HG02870 (cell line): ENCODE measurements around the gene SNCG.

Experiments
- ATAC-seq: cut with Tn5 transposase; IDR thresholded peaks from one replicate; pipeline ENCODE4 v1.9.1; 2021; ENCODE audit warnings: mild to moderate bottlenecking, moderate library complexity; ENCODE audit not compliant: unreplicated experiment

Gene SNCG

GRCh38 chr10:86960003-86960862 lies 1.8 kb downstream of the SNCG start:
- ATAC-seq: peak; percentile 74

GRCh38 chr10:86960863-86961434 lies 2.5 kb downstream of the SNCG start:
- ATAC-seq: no peak

- no peak for ATAC-seq
Observed at GRCh38 chr10:86961481-86962091, 3.2 kb downstream of the SNCG start.

- no peak for ATAC-seq
Observed at GRCh38 chr10:86962136-86962980, 4.0 kb downstream of the SNCG start.

GRCh38 chr10:86962981-86963310 lies 4.5 kb downstream of the SNCG start:
- ATAC-seq: no peak

- ATAC-seq: no peak
Observed at GRCh38 chr10:86963341-86963919, 5.0 kb downstream of the SNCG start.

- no peak for ATAC-seq
Observed at GRCh38 chr10:86964061-86964846, 5.9 kb downstream of the SNCG start.

- no peak for ATAC-seq
Observed at GRCh38 chr10:86964847-86965190, 6.4 kb downstream of the SNCG start.

GRCh38 chr10:86965986-86966654 lies 7.7 kb downstream of the SNCG start:
- ATAC-seq: peak; percentile 28

- no peak for ATAC-seq
Observed at GRCh38 chr10:86967481-86967941, 9.1 kb downstream of the SNCG start.

GRCh38 chr10:86968271-86968993 lies 10.0 kb downstream of the SNCG start, which contains the start of gene ADIRF:
Gene ADIRF, plus strand, starts transcription at chr10:86968482. Its CDS starts 63 bp downstream, at chr10:86968545.
- no peak for ATAC-seq

- ATAC-seq: no peak
Observed at GRCh38 chr10:86968994-86969355, 10.6 kb downstream of the SNCG start.

- ATAC-seq: no peak
Observed at GRCh38 chr10:86969421-86970041, 11.1 kb downstream of the SNCG start.

- ATAC-seq: no peak
Observed at GRCh38 chr10:86970162-86970981, 12.0 kb downstream of the SNCG start.

- no peak for ATAC-seq
Observed at GRCh38 chr10:86970982-86971231, 12.5 kb downstream of the SNCG start.

- peak; percentile 64 for ATAC-seq
Observed at GRCh38 chr10:86971232-86971991, 13.0 kb downstream of the SNCG start.
